Breast epithelium (tissue), 3 donors: ENCODE data around the gene CADM2.

Experiments
- CTCF ChIP-seq, 3 donors: fragments of 450-650 bp; IDR thresholded peaks; one replicate each; pipeline ENCODE4 v1.5.1; 2016 to 2017; ENCODE audit warnings: antibody characterized with exemption in 3 of 3, mild to moderate bottlenecking in 3 of 3, moderate library complexity in 3 of 3
- POLR2AphosphoS5 ChIP-seq, 3 donors: sonication (generic); formaldehyde crosslinking; IDR thresholded peaks; one replicate each; pipeline ENCODE4 v1.6.1; 2017; ENCODE audit warnings: antibody characterized with exemption in 3 of 3

GRCh38 chr3:85148036-85148435 is 189.2 kb downstream of the CADM2 start:
- TF ChIP-seq CTCF (IDR thresholded peaks at IDR 0.05) (no peak), POLR2AphosphoS5 (IDR thresholded peaks at IDR 0.05) (no peak)
